Panc1 (cell line): ENCODE results near the gene KIF23. TPM values are rescaled to one million over a fixed set of nuclear protein-coding genes. Genes with fewer than 3 reads are reported as not detected.

Experiments used
- ATAC-seq: fragments of 200-7000 bp; cut with Tn5 transposase; 2 replicates; pipeline ENCODE4 v1.9.1; 2020; ENCODE audit warnings: mild to moderate bottlenecking, moderate library complexity
- BruUV-seq: library from RNA; stranded (reverse); fragments of 400-500 nt; replicated peaks from 2 replicates; lab custom pipeline; 2021; lab: Mats Ljungman, UMichigan
- CTCF ChIA-PET: fragments of 300-600 bp; sonication (Branson Sonifier 250); formaldehyde crosslinking; loops from one replicate; lab custom pipeline; 2022; ENCODE audit warnings: antibody characterized with exemption; lab: Charles Lee
- POLR2A ChIA-PET: fragments of 300-600 bp; sonication (Branson Sonifier 250); formaldehyde crosslinking; loops from one replicate; lab custom pipeline; 2022; ENCODE audit warnings: antibody characterized with exemption; lab: Charles Lee
- DNase-seq: peaks from one replicate; pipeline ENCODE4 v3.0.0-alpha.2; 2010; ENCODE audit warnings: low read depth, low spot score
- H3K27ac ChIP-seq: 2 replicates; pipeline ENCODE4 v1.5.1; 2011; ENCODE audit warnings: mild to moderate bottlenecking, low read length, inconsistent platforms
- H3K27me3 ChIP-seq: fragments of 200-500 bp; sonication (Bioruptor generic); 2 replicates; pipeline ENCODE4 v1.6.0; 2014; ENCODE audit warnings: low read length, inconsistent platforms; ENCODE audit not compliant: control insufficient read depth, insufficient read depth
- H3K36me3 ChIP-seq: fragments of 200-500 bp; sonication (Bioruptor generic); 2 replicates; pipeline ENCODE4 v1.5.1; 2014; ENCODE audit warnings: inconsistent platforms, mild to moderate bottlenecking, low read length, moderate library complexity; ENCODE audit not compliant: control insufficient read depth, insufficient read depth
- H3K4me1 ChIP-seq: 2 replicates; pipeline ENCODE4 v1.5.1; 2011; ENCODE audit warnings: inconsistent platforms, mild to moderate bottlenecking, low read length, moderate library complexity; ENCODE audit not compliant: control insufficient read depth, insufficient read depth
- H3K4me3 ChIP-seq, 2 experiments: 2 replicates each; pipeline ENCODE4 v1.5.1; 2011 to 2012; ENCODE audit warnings: low read depth in 2 of 2, low read length in 2 of 2, mild to moderate bottlenecking in 2 of 2, inconsistent platforms in 1 of 2, moderate library complexity in 1 of 2
- H3K9me3 ChIP-seq: fragments of 200-500 bp; sonication (Bioruptor generic); 2 replicates; pipeline ENCODE4 v1.5.1; 2014; ENCODE audit warnings: low read depth, mild to moderate bottlenecking, inconsistent platforms, low read length, moderate library complexity; ENCODE audit not compliant: control insufficient read depth, insufficient read depth
- POLR2AphosphoS5 ChIP-seq: IDR thresholded peaks from 2 replicates; pipeline ENCODE4 v1.6.1; 2012; ENCODE audit warnings: mild to moderate bottlenecking, low read depth, low read length, moderate library complexity
- SIN3A ChIP-seq: IDR thresholded peaks from 2 replicates; pipeline ENCODE4 v1.6.1; 2012; ENCODE audit warnings: low read depth, mild to moderate bottlenecking, low read length, moderate library complexity, borderline replicate concordance; ENCODE audit not compliant: insufficient read depth
- TCF7L2 ChIP-seq: IDR thresholded peaks from 2 replicates; pipeline ENCODE4 v1.6.1; 2011; ENCODE audit warnings: mild to moderate bottlenecking, low read depth, low read length, inconsistent platforms
- in situ Hi-C: cut with HindIII; loops from 2 replicates; pipeline ENCODE4 v1.10.0; 2016; ENCODE audit warnings: low sequenced_read_pairs, low pct_unique_long_range_greater_than_20kb
- intact Hi-C: fragments of 100-400 bp; cut with micrococcal nuclease; formaldehyde crosslinking; loops from one replicate; pipeline ENCODE4 v1.10.0; 2022; ENCODE audit not compliant: unreplicated experiment
- total RNA-seq: library from RNA; stranded (reverse); gene quantifications from one replicate; pipeline ENCODE4 v1.2.1, GENCODE V29; 2021; ENCODE audit not compliant: unreplicated experiment
- TF ChIP-seq, protein P1 (sequence below): fragments of 450-650 bp; IDR thresholded peaks from 2 replicates; pipeline ENCODE4 v1.5.1; 2017; ENCODE audit warnings: mild to moderate bottlenecking
- TF ChIP-seq, protein P2 (sequence below), 2 experiments: IDR thresholded peaks; 2 replicates each; pipeline ENCODE4 v1.6.1; 2011 to 2012; ENCODE audit warnings: low read depth in 2 of 2, control low read depth in 1 of 2, low read length in 1 of 2, mild to moderate bottlenecking in 1 of 2, moderate library complexity in 1 of 2; ENCODE audit not compliant: insufficient read depth in 1 of 2

Gene KIF23
- total RNA-seq, 1 experiment from 2014 or later: 82.5 TPM

DNA sequence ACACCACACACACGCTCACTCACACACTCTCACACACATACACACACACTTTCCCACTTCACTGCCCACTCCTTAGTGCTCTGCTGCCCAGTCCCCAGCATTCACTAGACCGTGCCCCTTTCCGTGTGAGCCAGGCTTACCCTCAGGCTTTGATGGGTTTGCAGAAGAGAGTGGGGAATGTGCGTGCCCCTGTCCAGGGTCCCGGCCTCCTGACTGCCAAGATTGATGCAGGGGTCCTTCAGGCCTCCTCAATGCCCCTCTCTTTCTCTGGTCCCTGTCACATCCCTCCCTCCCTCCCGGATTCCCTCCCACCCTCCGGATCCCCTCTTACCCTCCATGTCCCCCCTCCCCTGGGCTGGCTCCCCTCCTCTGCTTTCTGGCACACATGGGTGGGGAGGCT, 27.9 kb upstream of the KIF23 start:
- no peak overlapping the region for H3K27ac ChIP-seq
- H3K4me1 ChIP-seq: no peaks in the 10 kb centered on the region; the same call in 1 of the 2 replicates
- no peak for ATAC-seq
- H3K9me3 ChIP-seq: no peaks in the 10 kb centered on the region
- intact Hi-C loops (no loop called here), in situ Hi-C loops (no loop called here)
- no peak overlapping the region for H3K4me3 ChIP-seq
- ChIA-PET CTCF (no interaction called here), POLR2A (no interaction called here)
- H3K27me3 ChIP-seq: no peaks in the 10 kb centered on the region
- DNase-seq: no peak
- TF ChIP-seq TCF7L2 (no peak), SIN3A (no peak)
- BruUV-seq: no TSS peak
- no peaks in the 10 kb centered on the region for H3K36me3 ChIP-seq

DNA sequence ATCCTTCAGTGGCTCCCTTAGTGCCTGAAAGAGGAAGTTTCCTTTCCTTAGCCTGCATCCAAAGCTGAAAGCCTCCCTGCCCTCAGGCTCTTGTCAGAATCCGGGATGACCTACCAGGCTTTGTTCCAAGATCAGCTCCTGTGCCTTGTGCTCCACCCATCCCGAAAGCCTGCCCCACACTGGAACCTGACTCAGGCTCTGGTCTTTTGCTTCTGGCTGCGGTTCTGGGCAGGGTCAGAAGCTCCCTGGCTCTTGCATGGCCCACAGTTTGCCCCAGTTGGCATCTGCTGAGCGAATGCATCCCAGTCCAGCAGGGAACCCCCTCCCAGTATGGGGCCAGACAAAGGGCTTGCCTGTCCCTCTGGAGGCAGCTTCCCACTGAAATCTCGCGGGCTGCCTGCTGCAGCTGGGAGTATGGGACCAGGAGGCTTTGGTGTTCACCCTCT, 25.9 kb upstream of the KIF23 start:
- ChIA-PET POLR2A (no interaction called here), CTCF (interaction anchor here (0.6 kb wide), 1 partner anchor 281 kb away, joined by 4 read pairs; no protein-coding TSS in a partner anchor)
- ATAC-seq (no peak), DNase-seq (no peak)
- in situ Hi-C loops: no loop called here
- TF ChIP-seq TCF7L2 (no peak), SIN3A (no peak)
- TF ChIP-seq, protein P1, sequence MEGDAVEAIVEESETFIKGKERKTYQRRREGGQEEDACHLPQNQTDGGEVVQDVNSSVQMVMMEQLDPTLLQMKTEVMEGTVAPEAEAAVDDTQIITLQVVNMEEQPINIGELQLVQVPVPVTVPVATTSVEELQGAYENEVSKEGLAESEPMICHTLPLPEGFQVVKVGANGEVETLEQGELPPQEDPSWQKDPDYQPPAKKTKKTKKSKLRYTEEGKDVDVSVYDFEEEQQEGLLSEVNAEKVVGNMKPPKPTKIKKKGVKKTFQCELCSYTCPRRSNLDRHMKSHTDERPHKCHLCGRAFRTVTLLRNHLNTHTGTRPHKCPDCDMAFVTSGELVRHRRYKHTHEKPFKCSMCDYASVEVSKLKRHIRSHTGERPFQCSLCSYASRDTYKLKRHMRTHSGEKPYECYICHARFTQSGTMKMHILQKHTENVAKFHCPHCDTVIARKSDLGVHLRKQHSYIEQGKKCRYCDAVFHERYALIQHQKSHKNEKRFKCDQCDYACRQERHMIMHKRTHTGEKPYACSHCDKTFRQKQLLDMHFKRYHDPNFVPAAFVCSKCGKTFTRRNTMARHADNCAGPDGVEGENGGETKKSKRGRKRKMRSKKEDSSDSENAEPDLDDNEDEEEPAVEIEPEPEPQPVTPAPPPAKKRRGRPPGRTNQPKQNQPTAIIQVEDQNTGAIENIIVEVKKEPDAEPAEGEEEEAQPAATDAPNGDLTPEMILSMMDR: no peak
- TF ChIP-seq, protein P2, sequence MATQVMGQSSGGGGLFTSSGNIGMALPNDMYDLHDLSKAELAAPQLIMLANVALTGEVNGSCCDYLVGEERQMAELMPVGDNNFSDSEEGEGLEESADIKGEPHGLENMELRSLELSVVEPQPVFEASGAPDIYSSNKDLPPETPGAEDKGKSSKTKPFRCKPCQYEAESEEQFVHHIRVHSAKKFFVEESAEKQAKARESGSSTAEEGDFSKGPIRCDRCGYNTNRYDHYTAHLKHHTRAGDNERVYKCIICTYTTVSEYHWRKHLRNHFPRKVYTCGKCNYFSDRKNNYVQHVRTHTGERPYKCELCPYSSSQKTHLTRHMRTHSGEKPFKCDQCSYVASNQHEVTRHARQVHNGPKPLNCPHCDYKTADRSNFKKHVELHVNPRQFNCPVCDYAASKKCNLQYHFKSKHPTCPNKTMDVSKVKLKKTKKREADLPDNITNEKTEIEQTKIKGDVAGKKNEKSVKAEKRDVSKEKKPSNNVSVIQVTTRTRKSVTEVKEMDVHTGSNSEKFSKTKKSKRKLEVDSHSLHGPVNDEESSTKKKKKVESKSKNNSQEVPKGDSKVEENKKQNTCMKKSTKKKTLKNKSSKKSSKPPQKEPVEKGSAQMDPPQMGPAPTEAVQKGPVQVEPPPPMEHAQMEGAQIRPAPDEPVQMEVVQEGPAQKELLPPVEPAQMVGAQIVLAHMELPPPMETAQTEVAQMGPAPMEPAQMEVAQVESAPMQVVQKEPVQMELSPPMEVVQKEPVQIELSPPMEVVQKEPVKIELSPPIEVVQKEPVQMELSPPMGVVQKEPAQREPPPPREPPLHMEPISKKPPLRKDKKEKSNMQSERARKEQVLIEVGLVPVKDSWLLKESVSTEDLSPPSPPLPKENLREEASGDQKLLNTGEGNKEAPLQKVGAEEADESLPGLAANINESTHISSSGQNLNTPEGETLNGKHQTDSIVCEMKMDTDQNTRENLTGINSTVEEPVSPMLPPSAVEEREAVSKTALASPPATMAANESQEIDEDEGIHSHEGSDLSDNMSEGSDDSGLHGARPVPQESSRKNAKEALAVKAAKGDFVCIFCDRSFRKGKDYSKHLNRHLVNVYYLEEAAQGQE (IDR thresholded peaks at IDR 0.05; ENCODE audit: insufficient read depth in 1 of 2, low read depth in 2 of 2, low read length in 1 of 2): no peak
- Histone ChIP-seq H3K27me3 (no peaks in the 10 kb centered on the region), H3K27ac (no peak overlapping the region), H3K9me3 (no peaks in the 10 kb centered on the region), H3K36me3 (no peaks in the 10 kb centered on the region), H3K4me1 (no peaks in the 10 kb centered on the region; the same call in 1 of the 2 replicates), H3K4me3 (no peak overlapping the region)
- intact Hi-C loops: no loop called here
- BruUV-seq: no TSS peak

DNA sequence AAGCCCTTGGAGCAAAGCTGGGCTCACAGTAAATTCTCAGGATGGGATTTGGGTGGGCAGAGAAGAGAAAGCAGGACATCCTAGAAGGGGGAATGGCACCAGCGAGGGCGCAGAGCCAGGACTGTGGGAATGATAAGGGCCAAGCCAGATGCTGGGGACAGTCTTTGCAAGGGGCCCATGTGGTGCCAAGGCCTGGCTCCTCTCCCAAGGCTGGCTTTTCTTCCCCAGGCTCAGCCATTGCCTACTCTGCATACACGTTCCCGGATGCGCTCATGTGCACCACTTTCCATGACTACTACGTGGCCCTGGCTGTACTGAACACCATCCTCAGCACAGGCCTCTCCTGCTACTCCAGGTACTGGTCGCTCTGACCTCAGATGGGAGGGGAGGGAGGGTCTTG, 24.7 kb upstream of the KIF23 start:
- no TSS peak for BruUV-seq
- intact Hi-C loops: no loop called here
- H3K4me3 ChIP-seq: no peak overlapping the region
- ATAC-seq: no peak
- ChIA-PET POLR2A (interaction anchor here (0.6 kb wide), 2 partner anchors 70 to 135 kb away, joined by 4 to 5 read pairs; no protein-coding TSS in a partner anchor), CTCF (no interaction called here)
- DNase-seq: no peak
- no peaks in the 10 kb centered on the region for H3K27me3 ChIP-seq
- no peaks in the 10 kb centered on the region for H3K36me3 ChIP-seq
- peaks cover 2% of the 10 kb centered on the region for H3K4me1 ChIP-seq
- H3K27ac ChIP-seq: no peak overlapping the region
- H3K9me3 ChIP-seq: no peaks in the 10 kb centered on the region
- in situ Hi-C loops: no loop called here
- TF ChIP-seq, protein P2 (IDR thresholded peaks at IDR 0.05; ENCODE audit: insufficient read depth in 1 of 2, low read depth in 2 of 2, low read length in 1 of 2): no peak
- no peak for TF ChIP-seq POLR2AphosphoS5
- TF ChIP-seq, protein P1: no peak
- TF ChIP-seq SIN3A: no peak
- no peak for TF ChIP-seq TCF7L2
